GF-D8 (cell line): Measurements from ENCODE around the gene LRRC7.
"Not testable (repeated sequence)": the region's sequence is repeated elsewhere in the genome, so short reads cannot be mapped to it uniquely, and the experiment has no call there.

ENCODE experiments used
- DNase-seq: peaks from one replicate; lab custom pipeline; 2025; lab: John Stamatoyannopoulos, UW

The LRRC7 gene

DNA sequence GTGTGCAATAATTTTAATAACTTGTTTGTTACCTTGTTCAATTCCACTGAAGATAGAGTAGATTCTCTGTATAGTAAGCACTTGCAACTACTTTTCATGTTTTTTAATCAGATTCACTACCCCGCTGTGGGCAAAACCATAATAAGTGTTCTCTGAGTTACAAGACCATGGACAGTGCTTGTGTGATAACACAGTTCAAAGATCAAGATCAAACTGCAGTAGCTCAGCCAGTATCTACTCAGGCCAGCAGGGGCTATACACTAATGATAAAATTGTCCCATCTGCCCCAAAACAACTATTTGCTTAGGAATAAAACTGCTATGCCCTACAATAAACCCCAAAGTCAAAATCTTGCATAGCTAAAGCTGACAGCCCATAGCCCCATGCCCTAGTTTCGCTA, 129.6 kb downstream of the LRRC7 start:
- DNase-seq = no peak

GRCh38 chr1:69700770-69701169, 133.0 kb downstream of the LRRC7 start:
- DNase-seq = no peak

DNA sequence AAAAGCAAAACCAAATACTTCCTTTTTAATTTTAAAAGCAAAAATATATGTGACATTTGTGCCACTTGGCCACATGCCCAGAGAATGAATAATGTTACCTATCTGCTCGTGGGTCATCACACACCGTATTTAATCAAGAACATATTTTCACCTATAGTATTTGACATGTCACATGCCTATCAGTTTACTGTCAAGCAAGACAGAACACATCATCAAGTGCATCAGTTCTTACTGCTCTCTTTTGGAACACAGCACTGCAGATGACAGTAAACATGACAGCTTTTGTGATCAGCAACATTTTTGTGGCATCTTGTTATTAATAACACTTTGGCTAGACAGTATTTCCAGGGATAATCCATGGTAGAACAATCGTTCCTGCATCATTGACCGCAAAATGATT, 134.4 kb downstream of the LRRC7 start:
- no peak for DNase-seq

GRCh38 chr1:69706473-69706872, 138.8 kb downstream of the LRRC7 start:
- no peak for DNase-seq

GRCh38 chr1:69707103-69707502, 139.4 kb downstream of the LRRC7 start:
- DNase-seq = no peak

GRCh38 chr1:69710484-69711189, 142.9 kb downstream of the LRRC7 start:
- no peak for DNase-seq

DNA sequence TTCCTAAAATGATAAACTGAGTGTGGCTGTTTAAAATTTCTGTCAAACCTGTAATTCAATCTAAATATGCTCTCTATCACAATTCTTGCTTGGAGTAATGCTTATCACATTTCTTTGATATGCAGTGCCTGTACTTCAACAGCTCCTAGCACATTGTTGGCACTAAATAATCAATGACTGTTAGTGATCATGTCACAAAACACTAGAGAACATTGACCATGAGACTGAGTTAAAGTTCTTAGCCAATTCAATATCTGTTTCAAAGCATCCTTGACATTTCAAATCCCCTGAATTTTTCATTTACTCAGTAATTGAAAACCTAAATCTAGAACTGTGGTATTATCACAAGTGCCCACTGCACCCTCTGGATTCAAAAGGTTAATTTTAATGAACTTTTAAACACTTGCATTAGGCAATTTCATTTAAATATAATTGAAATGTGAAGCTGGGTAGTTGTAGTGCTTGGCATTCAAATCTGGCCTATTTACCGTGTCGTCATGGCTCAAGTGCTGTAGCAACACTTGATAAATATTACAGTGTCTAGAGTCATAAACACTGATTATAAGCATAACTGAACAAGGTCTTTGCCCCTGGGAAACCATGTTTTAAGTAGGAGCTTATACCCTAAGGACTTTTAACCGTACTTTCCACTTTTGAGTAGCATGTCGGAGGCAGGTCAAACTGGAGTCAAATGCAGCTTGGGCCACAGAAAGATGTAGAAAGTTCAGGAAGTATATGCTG, 143.6 kb downstream of the LRRC7 start:
- no peak for DNase-seq

DNA sequence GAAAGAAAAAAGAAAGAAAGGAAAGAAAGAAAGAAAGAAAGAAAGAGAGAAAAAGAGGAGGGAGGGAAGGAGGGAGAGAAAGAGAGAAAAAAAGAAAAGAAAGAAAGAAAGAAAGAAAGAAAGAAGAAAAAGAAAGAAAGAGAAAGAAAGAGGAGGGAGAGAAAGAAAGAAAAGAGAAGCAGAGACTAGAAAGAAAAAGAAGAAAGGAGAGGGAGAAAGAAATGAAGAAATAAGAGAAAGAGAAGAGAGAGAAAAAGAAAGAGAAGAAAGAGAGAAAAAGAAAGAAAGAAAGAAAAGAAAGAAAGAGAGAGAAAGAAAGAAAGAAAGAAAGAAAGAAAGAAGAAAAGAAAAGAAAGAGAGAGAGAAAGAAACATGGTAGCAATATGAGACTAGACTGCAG, 150.1 kb downstream of the LRRC7 start:
- DNase-seq = not testable (repeated sequence)

DNA sequence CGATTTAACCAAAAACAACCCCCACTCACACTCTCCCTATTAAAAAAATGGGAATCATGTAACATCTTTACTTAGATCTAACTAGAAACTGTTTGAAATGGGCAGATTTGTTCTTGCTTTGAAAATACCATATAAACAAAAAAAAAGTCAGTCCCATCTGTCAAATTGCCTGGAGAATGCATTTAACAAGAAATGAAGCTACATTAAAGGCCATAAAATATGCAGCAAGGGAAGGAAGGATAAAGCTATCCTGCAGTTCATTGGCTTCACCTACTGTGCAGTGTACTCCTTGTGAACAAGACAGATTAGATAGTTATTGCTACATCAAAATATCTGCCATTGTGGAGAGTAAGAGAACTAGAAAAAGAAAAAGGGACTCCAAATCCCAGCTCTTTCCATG, 160.5 kb downstream of the LRRC7 start:
- no peak for DNase-seq

GRCh38 chr1:69733061-69733460, 165.3 kb downstream of the LRRC7 start:
- no peak for DNase-seq

- no peak for DNase-seq
Measured at GRCh38 chr1:69737527-69738185, 169.9 kb downstream of the LRRC7 start.

- no peak for DNase-seq
Measured at GRCh38 chr1:69738458-69739250, 170.9 kb downstream of the LRRC7 start.

GRCh38 chr1:69739251-69739605, 171.5 kb downstream of the LRRC7 start:
- DNase-seq = no peak

GRCh38 chr1:69743146-69743545, 175.4 kb downstream of the LRRC7 start:
- no peak for DNase-seq

DNA sequence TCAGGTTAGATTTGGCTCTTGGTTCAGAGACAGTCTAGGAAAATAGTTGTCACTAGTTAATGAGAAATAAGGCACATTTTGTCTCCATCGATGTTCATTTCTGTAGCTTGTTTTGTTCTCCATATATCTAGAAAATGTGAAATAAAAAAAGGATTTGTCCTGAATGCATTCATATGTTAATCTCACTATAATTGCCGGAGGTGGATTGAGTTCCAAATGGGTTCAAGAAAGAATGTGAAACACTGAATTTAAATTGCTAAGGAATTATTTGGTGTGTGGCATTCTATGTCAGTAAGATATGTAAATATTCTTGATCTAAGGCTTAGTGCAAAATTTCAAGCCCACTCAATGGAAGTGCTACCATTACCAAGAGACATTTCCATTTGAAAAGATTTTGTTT, 176.7 kb downstream of the LRRC7 start:
- DNase-seq = no peak

- no peak for DNase-seq
Measured at GRCh38 chr1:69747207-69747606, 179.5 kb downstream of the LRRC7 start.

GRCh38 chr1:69750638-69751037, 182.9 kb downstream of the LRRC7 start:
- no peak for DNase-seq

GRCh38 chr1:69752831-69753230, 185.1 kb downstream of the LRRC7 start:
- no peak for DNase-seq

DNA sequence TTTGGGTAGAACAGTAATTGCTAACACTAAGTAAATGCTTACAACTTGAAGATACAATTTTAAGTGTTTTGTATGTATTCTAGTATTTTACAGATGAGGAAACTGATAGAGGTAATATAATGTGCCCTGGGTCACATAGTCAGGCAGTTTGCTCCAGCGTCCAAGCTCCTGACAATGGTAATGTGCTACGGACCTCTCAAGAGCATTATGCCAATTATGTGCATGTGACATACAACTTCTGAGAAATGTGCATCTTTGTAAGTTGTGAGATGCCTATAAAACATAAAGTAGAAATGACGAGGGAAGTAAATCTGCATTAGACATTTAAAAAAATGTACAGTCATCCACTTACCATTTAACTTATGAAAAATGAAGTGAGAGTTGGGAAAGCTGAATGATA, 186.8 kb downstream of the LRRC7 start:
- DNase-seq = no peak

- no peak for DNase-seq
Measured at GRCh38 chr1:69755647-69756046, 187.9 kb downstream of the LRRC7 start.

GRCh38 chr1:69765951-69766350, 198.2 kb downstream of the LRRC7 start:
- DNase-seq = no peak

GRCh38 chr1:69766431-69767180, 198.9 kb downstream of the LRRC7 start:
- no peak for DNase-seq
